ENCODE data around the gene CNTN5. TPM values are rescaled to one million over a fixed set of nuclear protein-coding genes. Genes with fewer than 3 reads are reported as not detected.

CNTN5 gene
- 3.0 and 5.8 TPM in 2 replicates for polyA plus RNA-seq

DNA sequence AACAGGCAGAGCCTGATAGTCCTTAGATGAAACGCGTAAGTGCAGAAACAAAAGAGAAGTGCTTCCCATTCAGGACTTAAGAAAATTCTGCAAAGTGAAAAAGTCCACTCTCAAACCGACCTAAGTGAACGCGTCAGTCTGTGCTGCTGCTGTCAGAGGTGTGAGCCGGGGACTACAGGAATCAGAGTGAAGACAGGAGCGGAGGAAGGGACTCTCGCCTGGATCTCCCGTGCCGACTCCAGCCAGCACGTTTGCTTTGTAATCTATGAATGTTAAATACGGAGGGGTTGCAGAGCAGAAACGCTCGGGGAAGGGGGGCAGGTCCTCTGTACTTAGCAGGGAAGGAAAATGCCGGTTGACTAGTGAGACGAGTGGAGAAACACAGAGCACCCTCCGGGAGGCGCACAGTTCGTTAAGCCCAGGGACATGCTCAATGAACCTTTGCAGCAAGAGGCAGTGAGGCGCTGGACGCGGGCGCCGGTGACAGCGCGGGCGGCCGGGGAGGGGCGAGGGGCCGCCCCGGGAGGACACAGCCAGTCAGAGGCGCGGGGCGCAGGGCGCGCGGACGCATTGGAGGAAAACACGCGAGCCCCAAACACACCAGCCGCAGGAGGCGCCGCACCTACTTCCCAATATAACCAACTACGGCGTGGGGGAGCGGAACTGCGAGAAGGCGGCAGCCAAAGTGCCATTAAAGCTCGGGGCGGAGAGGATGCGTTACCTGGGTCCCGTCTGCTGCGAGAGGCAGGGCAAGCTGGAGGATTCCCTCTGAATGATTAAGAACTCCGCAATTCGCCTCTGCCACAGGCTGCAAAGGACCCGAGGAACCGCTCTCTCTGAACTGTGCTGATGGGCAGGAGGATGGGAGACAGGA, at the start of gene CNTN5:
CNTN5 (plus strand) TSS at position 598 of the 874 bp plus-strand sequence.

All from Purkinje cell (primary cell).